ENCODE measurements around the gene MEF2A.
A peak's percentile ranks its signal among the peaks of the same experiment; 100 is the strongest.
"Not testable (repeated sequence)": the region's sequence is repeated elsewhere in the genome, so short reads cannot be mapped to it uniquely, and the experiment has no call there.

The MEF2A gene

GRCh38 chr15:99651023-99651807, 85.4 kb downstream of the MEF2A start:
- DNase-seq: no peak

- no peak for DNase-seq
These were observed 90.4 kb downstream of the MEF2A start for GRCh38 chr15:99656205-99656604.

DNA sequence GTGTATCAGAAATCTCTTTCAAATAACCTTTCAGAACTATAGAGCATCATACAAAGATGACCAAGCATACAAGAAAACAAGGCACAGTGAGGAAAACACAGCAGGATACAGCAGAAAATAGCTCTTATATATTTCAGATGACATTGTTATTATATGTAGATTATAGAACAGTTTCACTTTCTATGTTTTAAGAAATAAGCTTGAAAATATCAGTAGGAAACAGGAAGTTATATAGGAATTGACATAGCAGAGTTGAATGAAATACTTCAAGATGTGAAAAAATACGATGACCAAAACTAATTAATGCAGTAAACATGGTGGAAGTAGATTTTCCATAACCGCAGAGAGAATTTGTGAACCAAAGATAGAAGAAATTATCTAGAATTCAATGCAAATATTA, 92.2 kb downstream of the MEF2A start:
- no peak for DNase-seq

GRCh38 chr15:99662903-99663302, 97.1 kb downstream of the MEF2A start:
- no peak for DNase-seq

- DNase-seq: not testable (repeated sequence)
These were observed 100.3 kb downstream of the MEF2A start for GRCh38 chr15:99666073-99666472.

DNA sequence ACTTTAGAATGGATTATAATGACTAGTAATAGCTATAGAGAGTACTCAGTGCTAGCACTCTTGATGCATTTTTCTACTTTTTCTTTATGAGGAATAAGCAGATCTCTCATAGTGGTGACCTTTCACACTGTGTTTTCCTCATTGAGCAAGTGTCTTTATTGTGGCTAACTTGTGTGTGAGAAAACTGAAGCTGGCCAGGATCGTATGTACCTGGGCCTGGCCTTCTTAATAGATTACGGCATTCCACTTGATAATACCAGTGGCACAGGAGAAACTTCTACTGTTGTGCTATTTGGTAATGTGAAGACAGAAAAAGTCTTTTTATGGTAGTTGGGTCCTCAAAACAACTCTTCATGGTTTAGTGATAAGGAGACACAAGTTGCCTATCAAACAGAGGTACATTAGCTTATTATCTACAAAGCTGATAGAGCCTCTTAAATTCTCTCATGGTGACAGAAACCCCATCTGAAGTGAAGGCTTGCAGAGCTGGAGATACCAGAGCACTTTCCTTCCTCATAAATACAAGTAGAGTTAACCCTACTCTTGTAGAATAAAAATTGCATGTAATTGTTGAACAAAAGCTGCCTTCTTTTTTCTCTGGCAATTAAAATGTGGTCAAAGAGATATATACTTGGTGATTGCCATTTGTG, 102.9 kb downstream of the MEF2A start:
- no peak for DNase-seq

GRCh38 chr15:99669250-99669649, 103.5 kb downstream of the MEF2A start:
- no peak for DNase-seq

GRCh38 chr15:99671926-99672635, 106.3 kb downstream of the MEF2A start:
- no peak for DNase-seq

- DNase-seq: no peak
These were observed 107.3 kb downstream of the MEF2A start for GRCh38 chr15:99673111-99673510.

- DNase-seq: no peak
These were observed 108.5 kb downstream of the MEF2A start for GRCh38 chr15:99674279-99674678.

GRCh38 chr15:99677540-99678134, 111.9 kb downstream of the MEF2A start:
- no peak for DNase-seq

GRCh38 chr15:99680276-99680675, 114.5 kb downstream of the MEF2A start:
- no peak for DNase-seq

- DNase-seq: no peak
These were observed 116.2 kb downstream of the MEF2A start for GRCh38 chr15:99681990-99682389.

GRCh38 chr15:99682455-99682854, 116.7 kb downstream of the MEF2A start:
- no peak for DNase-seq

DNA sequence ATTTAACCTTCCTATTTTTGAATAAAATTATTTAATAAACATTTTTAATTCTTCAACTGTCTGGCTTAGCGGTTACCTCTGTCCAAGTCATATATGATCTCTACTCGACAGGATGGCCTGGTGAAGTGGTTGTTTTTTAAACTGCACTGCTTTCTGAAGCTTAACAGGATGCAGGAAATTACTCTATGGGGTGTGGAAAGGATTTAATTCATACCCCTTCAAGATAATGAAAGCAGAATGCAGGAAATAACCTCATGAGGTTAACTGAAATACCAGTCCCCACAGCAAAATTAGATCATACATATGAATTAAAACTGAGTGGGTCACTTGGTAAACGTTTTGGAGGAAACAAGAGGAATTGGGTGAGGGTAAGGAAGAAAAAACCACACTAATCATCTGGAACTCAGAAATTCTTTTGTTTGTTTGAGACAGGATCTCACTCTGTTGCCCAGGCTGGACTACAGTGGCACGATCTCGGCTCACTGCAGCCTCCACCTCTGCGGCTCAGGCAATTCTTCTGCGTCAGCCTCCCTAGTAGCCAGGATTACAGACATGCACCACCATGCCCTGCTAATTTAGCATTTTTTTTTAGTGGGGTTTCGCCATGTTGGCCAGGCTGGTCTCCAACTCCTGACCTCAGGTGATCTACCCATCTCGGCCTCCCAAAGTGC, 117.4 kb downstream of the MEF2A start:
- no peak for DNase-seq

- no peak for DNase-seq
These were observed 120.5 kb downstream of the MEF2A start for GRCh38 chr15:99686290-99686689.

DNA sequence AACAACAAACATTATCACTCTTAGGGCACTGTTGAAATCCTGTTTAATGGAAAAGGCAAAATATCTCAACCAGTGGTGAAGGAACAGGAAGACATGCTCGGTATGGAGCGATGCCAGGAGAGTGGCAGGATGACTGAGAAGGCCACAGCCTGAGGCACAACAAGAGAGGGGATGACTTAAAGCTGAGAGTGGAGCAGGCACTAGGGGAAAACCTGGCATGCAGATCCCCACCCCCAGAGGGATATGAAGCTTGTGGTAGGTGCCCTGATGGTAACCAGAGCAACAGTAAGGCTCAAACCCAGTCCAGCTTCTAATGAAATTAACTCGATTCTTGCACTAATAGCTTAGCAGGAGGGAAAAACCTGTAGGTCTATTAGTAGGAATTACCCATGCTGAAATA, 127.0 kb downstream of the MEF2A start:
- no peak for DNase-seq

- no peak for DNase-seq
These were observed 130.3 kb downstream of the MEF2A start for GRCh38 chr15:99696096-99696495.

DNA sequence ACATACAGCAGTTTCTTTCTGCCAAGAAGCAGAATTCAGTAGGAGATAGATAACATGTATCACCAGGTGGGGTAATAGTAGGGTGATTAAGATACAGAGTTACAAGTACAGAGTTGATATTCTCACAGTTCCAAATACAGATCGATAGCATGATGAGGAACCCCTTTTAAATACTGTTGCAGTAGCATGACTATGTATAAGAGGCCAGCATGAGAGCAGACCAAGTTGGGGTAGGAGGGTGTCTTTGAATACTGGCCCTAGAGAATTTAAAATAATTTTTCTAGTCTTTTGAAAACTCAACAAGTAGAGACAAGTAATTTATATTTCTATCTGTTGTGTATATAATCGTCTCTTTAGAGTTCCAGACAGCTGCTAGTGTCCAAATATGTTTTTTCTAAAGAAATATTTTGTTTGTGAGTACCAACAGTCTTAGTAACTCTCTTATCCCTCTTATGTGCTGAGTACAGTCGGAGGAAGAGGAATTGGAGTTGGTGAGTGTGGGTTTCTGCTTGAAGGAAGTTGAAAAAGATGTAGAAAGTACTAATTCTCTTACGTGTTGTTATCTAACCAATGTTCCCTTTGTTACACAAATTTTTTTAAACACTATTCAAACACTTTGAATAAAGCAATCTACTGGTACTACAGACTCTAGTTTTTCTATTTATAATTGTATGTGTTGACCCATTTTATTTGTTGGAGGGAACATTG, 137.3 kb downstream of the MEF2A start:
- DNase-seq: no peak

- no peak for DNase-seq
These were observed 138.0 kb downstream of the MEF2A start for GRCh38 chr15:99703603-99704443.

- peak; percentile 74 for DNase-seq
These were observed 138.7 kb downstream of the MEF2A start for GRCh38 chr15:99704444-99704838.
